VCaP (cell line): Measurements from ENCODE around the gene MESD.

Experiments used
- H3K27ac ChIP-seq: fragments of 450-650 bp; 2 replicates; pipeline ENCODE4 v1.5.1; 2017
- CTCF ChIP-seq: fragments of 450-650 bp; conservative IDR thresholded peaks from 2 replicates; pipeline ENCODE4 v1.5.1; 2017; ENCODE audit warnings: mild to moderate bottlenecking, moderate library complexity

The MESD gene

GRCh38 chr15:81030301-81030750 lies 40.7 kb upstream of the MESD start:
- no peak for TF ChIP-seq CTCF
- H3K27ac ChIP-seq: no peak overlapping the region

- H3K27ac ChIP-seq: no peak overlapping the region
- no peak for TF ChIP-seq CTCF
These were observed 40.0 kb upstream of the MESD start for GRCh38 chr15:81029414-81030300.

DNA sequence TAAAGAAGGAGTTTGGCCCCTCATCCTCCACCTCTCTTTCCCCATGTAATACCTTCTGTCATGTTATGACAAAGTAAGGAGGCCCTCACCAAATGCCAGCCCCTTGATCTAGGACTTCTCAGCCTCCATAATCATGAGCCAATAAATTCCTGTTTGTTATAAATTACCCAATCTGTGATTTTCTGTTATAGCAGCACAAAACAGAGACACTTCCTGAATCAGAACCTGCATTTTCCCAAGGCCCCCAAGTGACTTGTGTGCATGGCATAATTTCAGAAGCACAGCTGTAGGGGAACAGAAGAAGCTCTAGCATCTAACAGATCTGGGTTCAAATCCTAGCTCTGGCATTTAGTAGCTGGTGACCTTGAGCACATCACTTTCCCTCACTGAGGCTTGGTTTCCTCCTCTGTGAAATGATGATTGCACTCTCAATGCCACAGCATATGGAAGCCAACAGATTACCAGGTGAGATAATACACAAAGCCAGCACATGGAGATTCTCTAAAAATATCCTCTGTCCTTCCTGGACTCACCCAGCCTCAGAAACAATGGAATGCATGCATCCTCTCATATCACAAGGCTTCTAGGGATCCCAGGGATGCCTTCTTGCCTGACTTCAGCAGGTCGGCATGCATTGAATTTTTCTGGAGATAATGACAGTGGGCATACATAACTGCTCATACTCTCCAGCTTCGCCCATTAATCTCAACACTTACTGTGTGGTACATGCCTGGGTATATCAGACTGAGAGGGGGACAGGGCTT lies 37.4 kb upstream of the MESD start:
- no peak for TF ChIP-seq CTCF

DNA sequence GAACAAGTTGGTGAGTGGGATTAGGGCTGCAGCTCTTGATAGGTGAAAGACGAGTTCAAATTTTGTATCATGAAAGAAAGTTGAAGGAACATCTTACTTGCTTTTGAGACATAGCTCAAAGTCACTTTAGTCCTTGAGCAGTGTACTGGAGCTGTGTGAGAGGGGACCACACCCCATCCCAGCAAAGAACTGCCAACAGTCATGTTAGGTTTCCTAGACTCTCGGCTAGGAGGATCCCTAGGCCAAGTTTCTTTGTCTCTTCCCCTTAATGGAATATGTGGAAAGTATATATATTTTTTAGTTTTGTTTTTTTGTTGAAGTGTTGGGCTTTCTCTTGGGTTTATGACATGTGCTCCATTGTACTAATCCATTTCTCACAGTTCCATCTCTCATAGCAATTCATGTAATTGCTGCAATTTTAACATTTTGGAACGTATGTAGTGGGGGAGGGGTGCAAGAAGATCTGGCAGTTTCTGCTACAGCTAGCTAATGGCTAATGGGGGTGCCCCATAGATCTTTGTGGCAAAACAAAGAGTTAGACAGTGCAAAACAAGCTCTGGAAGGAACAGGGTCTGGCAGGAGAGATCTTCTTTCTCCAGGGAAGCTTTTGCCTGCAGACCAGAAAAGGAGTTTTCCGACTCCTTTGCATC lies 36.2 kb upstream of the MESD start:
- no peak overlapping the region for H3K27ac ChIP-seq
- no peak for TF ChIP-seq CTCF

More for the DNA sequence above, 37.4 kb upstream of the MESD start:
- H3K27ac ChIP-seq: no peak overlapping the region

DNA sequence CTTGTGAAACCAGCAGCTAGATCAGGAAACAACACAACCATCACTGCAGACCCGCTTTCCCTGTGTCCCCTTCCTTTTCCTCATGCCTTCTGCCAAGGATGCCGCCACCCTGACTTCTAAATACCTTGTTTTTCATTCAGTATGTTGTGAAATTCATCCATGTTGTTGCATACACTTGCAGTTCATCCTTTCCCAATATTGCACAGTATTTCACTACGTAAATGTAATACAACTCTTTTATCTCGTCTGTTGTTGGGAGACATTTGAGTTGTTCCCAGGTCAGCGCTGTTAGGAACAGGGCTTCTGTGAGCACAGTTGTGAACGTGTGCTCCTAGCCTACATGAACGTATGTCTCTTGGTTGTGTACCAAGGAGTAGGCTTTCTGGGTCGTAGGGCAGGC lies 35.3 kb upstream of the MESD start:
- H3K27ac ChIP-seq: no peak overlapping the region
- TF ChIP-seq CTCF: no peak

- H3K27ac ChIP-seq: no peak overlapping the region
- no peak for TF ChIP-seq CTCF
These were observed 34.8 kb upstream of the MESD start for GRCh38 chr15:81024265-81024872.
